PFSK-1 (cell line): Measurements from ENCODE around the gene FKBP8.

Experiments used
- FOXP2 ChIP-seq: optimal IDR thresholded peaks from 2 replicates; pipeline ENCODE3; 2011; ENCODE audit warnings: borderline replicate concordance, control low read depth, inconsistent platforms; ENCODE audit not compliant: insufficient read depth; ENCODE audit errors: extremely low read length, extremely low read depth
- POLR2AphosphoS5 ChIP-seq: IDR thresholded peaks from 2 replicates; pipeline ENCODE4 v1.6.1; 2012; ENCODE audit warnings: low read depth, mild to moderate bottlenecking, control low read depth, low read length, moderate library complexity
- REST ChIP-seq, 2 experiments: IDR thresholded peaks; 2 replicates each; pipeline versions ENCODE4 v1.6.1 to v1.8.0; 2011 to 2012; ENCODE audit warnings: low read depth in 2 of 2, low read length in 2 of 2, control low read depth in 1 of 2, inconsistent platforms in 1 of 2, mild to moderate bottlenecking in 1 of 2, moderate library complexity in 1 of 2; ENCODE audit not compliant: insufficient read depth in 1 of 2
- SIN3A ChIP-seq: IDR thresholded peaks from 2 replicates; pipeline ENCODE4 v1.6.1; 2012; ENCODE audit warnings: mild to moderate bottlenecking, low read length, moderate library complexity, borderline replicate concordance; ENCODE audit not compliant: insufficient read depth
- TAF1 ChIP-seq: IDR thresholded peaks from 2 replicates; pipeline ENCODE4 v1.6.1; 2012; ENCODE audit warnings: low read length, control low read depth, borderline replicate concordance; ENCODE audit not compliant: insufficient read depth

Gene FKBP8

GRCh38 chr19:18488403-18488723 lies 55.0 kb downstream of the FKBP8 start:
- TF ChIP-seq POLR2AphosphoS5, result no peak
- TF ChIP-seq TAF1, result no peak
- no peak for TF ChIP-seq SIN3A
- TF ChIP-seq REST (IDR thresholded peaks at IDR 0.05; ENCODE audit: insufficient read depth in 1 of 2, low read depth in 2 of 2, low read length in 2 of 2), result no peak
- no peak for TF ChIP-seq FOXP2

GRCh38 chr19:18487576-18488402 lies 55.6 kb downstream of the FKBP8 start:
- no peak for TF ChIP-seq FOXP2
- TF ChIP-seq TAF1, result no peak
- TF ChIP-seq REST (IDR thresholded peaks at IDR 0.05; ENCODE audit: insufficient read depth in 1 of 2, low read depth in 2 of 2, low read length in 2 of 2), result no peak
- no peak for TF ChIP-seq SIN3A
- no peak for TF ChIP-seq POLR2AphosphoS5

DNA sequence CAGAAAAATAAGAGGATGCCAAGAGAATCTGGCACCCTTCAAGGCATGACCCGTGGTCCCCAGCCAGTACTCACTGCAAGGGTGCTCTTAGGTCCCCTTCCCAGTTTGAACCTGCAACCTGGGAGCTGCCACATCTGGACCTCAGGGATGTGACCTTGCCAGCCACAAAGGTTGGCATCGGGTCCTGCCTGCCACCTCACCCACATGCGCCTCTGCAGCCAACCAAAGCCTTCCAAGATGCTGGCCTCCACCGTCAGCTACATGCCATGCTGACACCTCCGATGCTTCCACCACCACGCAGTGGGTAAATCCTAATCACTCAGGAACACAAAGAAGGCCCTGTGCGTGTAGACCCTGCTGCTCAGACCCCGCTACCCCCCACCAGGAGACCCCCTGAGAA lies 56.6 kb downstream of the FKBP8 start:
- no peak for TF ChIP-seq TAF1
- TF ChIP-seq FOXP2, result no peak
- TF ChIP-seq SIN3A, result no peak
- no peak for TF ChIP-seq REST (IDR thresholded peaks at IDR 0.05; ENCODE audit: insufficient read depth in 1 of 2, low read depth in 2 of 2, low read length in 2 of 2)
- no peak for TF ChIP-seq POLR2AphosphoS5

DNA sequence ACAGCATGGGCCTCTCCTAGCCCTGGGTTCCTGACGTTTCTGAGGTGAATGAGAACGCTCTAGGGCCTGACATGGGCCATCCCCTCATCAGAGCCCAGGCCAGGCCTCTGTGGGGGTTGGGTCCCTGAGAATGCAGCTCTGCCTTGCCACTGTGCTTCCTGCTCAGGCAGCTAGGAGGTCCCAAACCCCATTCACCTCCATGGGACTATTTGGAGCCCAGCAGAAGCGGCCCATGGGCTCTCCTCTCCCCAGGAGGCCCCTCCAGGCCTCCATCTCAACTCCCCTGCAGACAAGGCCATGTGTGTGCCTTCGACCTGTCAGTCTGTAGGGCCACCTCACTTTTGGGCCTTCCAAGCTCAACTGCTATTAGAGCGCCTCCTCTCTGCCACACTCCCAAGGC lies 58.4 kb downstream of the FKBP8 start:
- TF ChIP-seq SIN3A, result no peak
- no peak for TF ChIP-seq TAF1
- no peak for TF ChIP-seq POLR2AphosphoS5
- TF ChIP-seq REST (IDR thresholded peaks at IDR 0.05; ENCODE audit: insufficient read depth in 1 of 2, low read depth in 2 of 2, low read length in 2 of 2), result no peak
- TF ChIP-seq FOXP2, result no peak
